ENCODE results near the gene TEAD1.

Gene TEAD1

GRCh38 chr11:12958986-12959385, 284.8 kb downstream of the TEAD1 start:
- no peaks in the 10 kb centered on the region for H3K36me3 ChIP-seq (ENCODE audit: control insufficient read depth, low read length)
- no peaks in the 10 kb centered on the region for H3K79me2 ChIP-seq (ENCODE audit: control insufficient read depth, low read length)
- H3K4me2 ChIP-seq (ENCODE audit: low read length): no peak overlapping the region
- H3K4me3 ChIP-seq (ENCODE audit: low read length): no peak overlapping the region
- H3K9me3 ChIP-seq (ENCODE audit: control insufficient read depth, insufficient read depth, low read length): no peaks in the 10 kb centered on the region
- no peaks in the 10 kb centered on the region for H3K9me2 ChIP-seq (replicated peaks; ENCODE audit: control insufficient read depth, low read length)
- no peaks in the 10 kb centered on the region for H3K4me1 ChIP-seq (ENCODE audit: control insufficient read depth, low read length)
- no peaks in the 10 kb centered on the region for H3K27me3 ChIP-seq (ENCODE audit: control insufficient read depth, low read length)
- H3K27ac ChIP-seq (ENCODE audit: low read depth, low read length): no peak overlapping the region
- TF ChIP-seq EZH2phosphoT487 (IDR thresholded peaks at IDR 0.05; ENCODE audit: borderline replicate concordance, low read length) (no peak), CTCF (IDR thresholded peaks at IDR 0.05; ENCODE audit: low read depth, low read length, poor library complexity, severe bottlenecking) (no peak)
- no peaks in the 10 kb centered on the region for H3F3A ChIP-seq (ENCODE audit: control insufficient read depth, insufficient read depth)
- no peaks in the 10 kb centered on the region for H4K20me1 ChIP-seq (ENCODE audit: control insufficient read depth, insufficient read depth, low read depth, low read length)

GRCh38 chr11:12961615-12962014, 287.4 kb downstream of the TEAD1 start:
- no peaks in the 10 kb centered on the region for H3F3A ChIP-seq (ENCODE audit: control insufficient read depth, insufficient read depth)
- H3K9me2 ChIP-seq (replicated peaks; ENCODE audit: control insufficient read depth, low read length): no peaks in the 10 kb centered on the region
- H3K4me2 ChIP-seq (ENCODE audit: low read length): no peak overlapping the region
- no peaks in the 10 kb centered on the region for H3K9me3 ChIP-seq (ENCODE audit: control insufficient read depth, insufficient read depth, low read length)
- no peak overlapping the region for H3K4me3 ChIP-seq (ENCODE audit: low read length)
- no peaks in the 10 kb centered on the region for H4K20me1 ChIP-seq (ENCODE audit: control insufficient read depth, insufficient read depth, low read depth, low read length)
- H3K4me1 ChIP-seq (ENCODE audit: control insufficient read depth, low read length): no peaks in the 10 kb centered on the region
- TF ChIP-seq CTCF (IDR thresholded peaks at IDR 0.05; ENCODE audit: low read depth, low read length, poor library complexity, severe bottlenecking): no peak
- no peak for TF ChIP-seq EZH2phosphoT487 (IDR thresholded peaks at IDR 0.05; ENCODE audit: borderline replicate concordance, low read length)
- no peak overlapping the region for H3K27ac ChIP-seq (ENCODE audit: low read depth, low read length)
- no peaks in the 10 kb centered on the region for H3K79me2 ChIP-seq (ENCODE audit: control insufficient read depth, low read length)
- no peaks in the 10 kb centered on the region for H3K27me3 ChIP-seq (ENCODE audit: control insufficient read depth, low read length)
- H3K36me3 ChIP-seq (ENCODE audit: control insufficient read depth, low read length): no peaks in the 10 kb centered on the region

- H3K9me3 ChIP-seq (ENCODE audit: control insufficient read depth, insufficient read depth, low read length): no peaks in the 10 kb centered on the region
- H3K79me2 ChIP-seq (ENCODE audit: control insufficient read depth, low read length): no peaks in the 10 kb centered on the region
- H3K4me1 ChIP-seq (ENCODE audit: control insufficient read depth, low read length): no peaks in the 10 kb centered on the region
- no peaks in the 10 kb centered on the region for H3K27me3 ChIP-seq (ENCODE audit: control insufficient read depth, low read length)
- no peaks in the 10 kb centered on the region for H4K20me1 ChIP-seq (ENCODE audit: control insufficient read depth, insufficient read depth, low read depth, low read length)
- TF ChIP-seq EZH2phosphoT487 (IDR thresholded peaks at IDR 0.05; ENCODE audit: borderline replicate concordance, low read length) (no peak), CTCF (IDR thresholded peaks at IDR 0.05; ENCODE audit: low read depth, low read length, poor library complexity, severe bottlenecking) (no peak)
- H3K9me2 ChIP-seq (replicated peaks; ENCODE audit: control insufficient read depth, low read length): no peaks in the 10 kb centered on the region
- H3K4me2 ChIP-seq (ENCODE audit: low read length): no peak overlapping the region
- no peak overlapping the region for H3K4me3 ChIP-seq (ENCODE audit: low read length)
- no peak overlapping the region for H3K27ac ChIP-seq (ENCODE audit: low read depth, low read length)
- no peaks in the 10 kb centered on the region for H3F3A ChIP-seq (ENCODE audit: control insufficient read depth, insufficient read depth)
- no peaks in the 10 kb centered on the region for H3K36me3 ChIP-seq (ENCODE audit: control insufficient read depth, low read length)
These were observed 288.1 kb downstream of the TEAD1 start for GRCh38 chr11:12962306-12962705.

DNA sequence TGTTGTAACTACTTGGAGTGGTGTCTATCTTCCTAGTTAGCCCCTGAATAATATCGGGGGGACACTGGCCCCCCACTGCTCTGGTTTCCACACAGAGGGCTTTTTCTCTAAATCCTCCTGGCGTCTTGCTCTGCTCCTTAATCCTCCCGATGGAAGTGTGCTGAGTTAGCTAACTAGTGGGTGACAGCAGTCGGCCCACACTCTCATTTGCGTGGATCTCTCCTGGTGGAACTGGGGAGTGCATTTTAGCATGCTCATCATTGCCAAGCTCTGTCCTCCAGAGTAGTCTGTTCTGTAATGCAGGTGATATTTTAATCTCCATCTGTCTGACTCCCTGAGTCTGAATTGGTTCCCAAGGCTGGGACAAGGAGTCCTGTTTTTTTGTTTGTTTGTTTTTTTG, 288.8 kb downstream of the TEAD1 start:
- Histone ChIP-seq H3K27ac (ENCODE audit: low read depth, low read length) (no peak overlapping the region), H3F3A (ENCODE audit: control insufficient read depth, insufficient read depth) (no peaks in the 10 kb centered on the region), H3K9me3 (ENCODE audit: control insufficient read depth, insufficient read depth, low read length) (no peaks in the 10 kb centered on the region), H3K4me1 (ENCODE audit: control insufficient read depth, low read length) (no peaks in the 10 kb centered on the region), H3K27me3 (ENCODE audit: control insufficient read depth, low read length) (no peaks in the 10 kb centered on the region), H3K36me3 (ENCODE audit: control insufficient read depth, low read length) (no peaks in the 10 kb centered on the region), H3K9me2 (replicated peaks; ENCODE audit: control insufficient read depth, low read length) (no peaks in the 10 kb centered on the region), H4K20me1 (ENCODE audit: control insufficient read depth, insufficient read depth, low read depth, low read length) (no peaks in the 10 kb centered on the region), H3K79me2 (ENCODE audit: control insufficient read depth, low read length) (no peaks in the 10 kb centered on the region), H3K4me3 (ENCODE audit: low read length) (no peak overlapping the region), H3K4me2 (ENCODE audit: low read length) (no peak overlapping the region)
- TF ChIP-seq EZH2phosphoT487 (IDR thresholded peaks at IDR 0.05; ENCODE audit: borderline replicate concordance, low read length) (no peak), CTCF (IDR thresholded peaks at IDR 0.05; ENCODE audit: low read depth, low read length, poor library complexity, severe bottlenecking) (no peak)
